Activated CD4-positive, alpha-beta T cell treated with anti-CD3 and anti-CD28 coated beads, Interleukin-10, Interleukin-2, amounts not matched to agents 100 ng/mL and 50 ng/mL, durations not matched to agents 16 hours and 8 hours (primary cell): ENCODE results near the gene OTOGL.
"Not testable (repeated sequence)": the region's sequence is repeated elsewhere in the genome, so short reads cannot be mapped to it uniquely, and the experiment has no call there.

Source experiments
- DNase-seq: peaks from one replicate; pipeline ENCODE4 v3.0.0-alpha.2; 2020

Gene OTOGL

GRCh38 chr12:80282761-80283160, 183.4 kb downstream of the OTOGL start:
- no peak for DNase-seq

DNA sequence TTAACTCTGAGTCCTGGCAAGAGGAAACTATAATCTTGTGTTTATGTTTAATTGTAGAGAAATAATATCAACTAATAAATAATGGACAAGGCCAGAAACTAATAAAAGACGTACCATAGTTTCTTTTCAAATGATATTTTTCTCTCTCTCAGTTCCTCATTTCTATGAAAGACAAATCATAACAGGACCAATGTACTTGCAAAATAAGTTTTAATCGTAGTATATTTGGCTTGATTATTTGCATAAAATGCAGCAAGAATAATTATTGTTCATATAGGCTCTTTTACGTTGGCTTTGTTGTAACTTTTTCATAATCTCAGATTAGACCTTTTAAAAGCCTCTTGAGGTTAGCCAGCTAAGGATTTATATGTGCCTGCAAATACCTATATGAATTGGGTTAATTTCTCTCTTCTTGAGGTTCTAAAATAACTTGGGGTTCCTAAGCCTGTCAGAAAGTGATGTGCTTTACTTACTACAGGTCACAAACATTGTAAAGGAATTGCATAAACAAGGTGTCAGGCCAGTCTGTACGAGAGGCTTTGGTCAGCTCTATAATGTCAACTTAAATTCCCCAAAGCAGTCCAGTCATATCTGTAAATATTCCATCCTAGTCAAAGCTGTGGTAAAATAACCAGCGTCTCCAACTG, 191.9 kb downstream of the OTOGL start:
- no peak for DNase-seq

- DNase-seq = no peak
Observed at GRCh38 chr12:80293347-80293746, 194.0 kb downstream of the OTOGL start.

GRCh38 chr12:80293759-80294158, 194.4 kb downstream of the OTOGL start:
- no peak for DNase-seq

- DNase-seq = no peak
Observed at GRCh38 chr12:80299219-80299618, 199.9 kb downstream of the OTOGL start.

- DNase-seq = peak; percentile 26
Observed at GRCh38 chr12:80299976-80300375, 200.6 kb downstream of the OTOGL start.

- not testable (repeated sequence) for DNase-seq
Observed at GRCh38 chr12:80307436-80307835, 208.1 kb downstream of the OTOGL start.

DNA sequence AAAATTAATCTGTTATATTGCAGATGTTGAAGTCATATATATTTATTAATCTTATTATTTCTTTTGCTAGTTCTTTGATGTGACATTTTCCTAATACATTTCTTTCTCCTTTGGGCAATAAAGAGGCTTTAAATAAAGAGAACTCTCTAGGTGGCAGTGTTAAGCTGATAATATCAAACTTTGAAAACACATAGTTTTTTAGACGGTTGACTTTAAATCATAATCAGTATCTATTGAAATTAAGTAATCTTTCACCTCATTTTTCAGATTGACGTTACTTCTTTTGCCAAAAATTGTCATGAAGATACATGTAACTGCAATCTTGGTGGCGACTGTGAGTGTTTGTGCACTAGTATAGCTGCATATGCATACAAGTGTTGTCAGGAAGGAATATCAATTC, 213.9 kb downstream of the OTOGL start:
- DNase-seq = no peak

DNA sequence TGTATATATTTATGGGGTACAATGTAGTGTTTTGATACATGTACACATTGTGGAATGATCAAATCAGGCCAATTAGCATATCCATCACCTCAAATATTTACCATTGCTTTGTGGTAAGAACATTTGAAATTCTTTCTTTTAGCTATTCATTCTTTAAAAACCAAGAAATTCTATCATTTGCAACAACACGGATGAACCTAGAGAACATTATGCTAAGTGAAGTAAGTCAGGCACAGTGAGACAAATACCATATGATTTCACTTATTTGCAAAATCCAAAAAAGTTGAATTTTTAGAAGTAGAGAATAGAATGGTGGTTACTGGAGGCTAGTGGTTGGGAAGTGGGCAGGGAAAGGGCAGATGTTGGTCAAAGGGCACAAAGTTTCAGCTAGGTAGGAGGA, 215.4 kb downstream of the OTOGL start:
- no peak for DNase-seq

GRCh38 chr12:80316222-80316621, 216.9 kb downstream of the OTOGL start:
- no peak for DNase-seq

DNA sequence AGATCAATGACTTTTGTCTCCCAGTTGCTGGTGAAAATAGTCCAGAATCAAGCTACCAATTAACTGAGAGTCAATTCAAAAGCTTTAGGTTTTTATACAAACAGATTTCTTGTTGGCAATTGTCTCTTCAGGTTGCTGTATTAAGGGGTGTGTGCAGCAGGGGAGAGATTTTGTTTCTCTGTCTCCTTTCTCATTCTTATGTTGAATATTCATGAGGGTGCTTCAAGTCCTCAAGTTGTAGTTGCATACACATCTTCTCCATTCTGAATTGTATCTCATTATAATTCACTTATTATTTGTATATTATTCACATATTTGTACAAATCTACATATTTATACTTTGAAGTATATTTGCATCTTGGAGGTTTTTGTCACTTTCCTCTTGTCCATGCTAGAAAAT, 218.0 kb downstream of the OTOGL start:
- DNase-seq = no peak

GRCh38 chr12:80317899-80318298, 218.6 kb downstream of the OTOGL start:
- no peak for DNase-seq

- DNase-seq = no peak
Observed at GRCh38 chr12:80320121-80320678, 220.9 kb downstream of the OTOGL start.

GRCh38 chr12:80321653-80322052, 222.3 kb downstream of the OTOGL start:
- no peak for DNase-seq

DNA sequence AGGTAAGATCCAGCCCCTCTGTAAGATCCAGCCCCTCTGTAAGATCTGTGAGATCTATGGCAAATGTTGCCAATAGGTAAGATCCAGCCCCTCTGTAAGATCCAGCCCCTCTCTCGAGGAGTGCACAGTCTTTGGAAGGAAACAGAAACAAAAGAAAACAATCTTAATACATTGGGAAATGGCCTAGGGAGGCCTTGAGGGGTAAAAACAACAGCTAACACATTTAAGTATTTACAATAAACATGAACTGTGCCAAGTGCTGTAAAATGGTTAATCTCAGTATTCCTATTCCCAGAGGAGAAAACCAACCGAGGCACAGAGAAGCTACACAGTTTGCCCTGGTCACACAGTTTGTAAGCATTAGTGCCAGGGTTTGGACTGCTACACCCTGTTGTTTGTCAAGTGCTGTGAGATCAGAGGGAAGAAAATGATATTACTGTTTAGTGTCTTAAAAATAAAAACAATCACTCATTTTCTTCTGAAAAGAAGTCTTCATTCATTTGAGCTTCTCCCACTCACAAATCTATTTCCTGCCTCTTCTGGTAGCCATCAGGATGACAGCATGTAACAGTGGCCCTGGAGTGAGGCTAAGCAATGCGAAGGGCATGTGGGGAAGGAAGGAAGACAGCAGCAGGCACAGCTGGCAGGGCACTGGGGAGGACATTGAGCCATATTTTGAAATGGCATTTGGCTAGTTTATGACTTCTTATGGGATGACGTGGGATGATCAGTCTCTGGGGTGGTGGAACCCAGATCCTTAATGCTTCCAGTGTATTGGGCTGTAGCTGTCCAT, 226.0 kb downstream of the OTOGL start:
- DNase-seq = no peak

DNA sequence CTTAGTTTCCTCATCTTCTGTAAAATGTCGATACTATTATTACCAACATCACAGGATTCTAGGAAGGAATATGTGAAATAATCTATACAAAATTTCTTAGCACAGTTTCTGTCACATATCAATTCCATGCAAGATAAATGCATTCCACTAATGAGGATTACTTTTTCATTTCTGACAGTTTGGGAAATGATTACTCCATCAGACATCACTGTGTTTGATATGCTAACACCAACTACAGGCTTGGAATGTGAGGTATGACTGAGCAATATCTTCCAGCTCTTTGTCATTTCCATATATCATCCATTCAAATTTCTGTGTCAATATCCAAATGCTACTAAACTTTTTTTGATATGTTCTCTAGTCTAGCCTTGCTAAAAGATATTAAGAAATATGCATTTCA, 233.5 kb downstream of the OTOGL start:
- DNase-seq = no peak

DNA sequence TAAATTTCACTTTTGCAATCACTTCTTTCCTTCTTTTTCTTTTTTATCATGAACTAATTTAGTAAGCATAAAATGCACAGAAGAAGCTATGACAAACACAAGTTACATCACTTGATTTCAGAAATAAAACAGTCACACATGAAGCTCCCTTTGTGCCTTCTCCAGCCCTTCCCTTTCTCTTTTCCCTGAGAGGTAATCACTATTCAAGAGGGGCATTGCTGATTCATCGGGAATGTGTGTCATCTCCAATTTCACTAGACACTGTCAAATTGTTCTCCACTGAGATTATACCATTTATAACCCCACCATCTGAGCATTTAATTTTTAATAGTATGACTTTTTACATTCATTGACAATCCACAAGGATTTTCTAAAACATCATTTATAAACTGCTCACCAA, 253.1 kb downstream of the OTOGL start:
- DNase-seq = no peak

GRCh38 chr12:80353254-80353653, 253.9 kb downstream of the OTOGL start:
- no peak for DNase-seq

DNA sequence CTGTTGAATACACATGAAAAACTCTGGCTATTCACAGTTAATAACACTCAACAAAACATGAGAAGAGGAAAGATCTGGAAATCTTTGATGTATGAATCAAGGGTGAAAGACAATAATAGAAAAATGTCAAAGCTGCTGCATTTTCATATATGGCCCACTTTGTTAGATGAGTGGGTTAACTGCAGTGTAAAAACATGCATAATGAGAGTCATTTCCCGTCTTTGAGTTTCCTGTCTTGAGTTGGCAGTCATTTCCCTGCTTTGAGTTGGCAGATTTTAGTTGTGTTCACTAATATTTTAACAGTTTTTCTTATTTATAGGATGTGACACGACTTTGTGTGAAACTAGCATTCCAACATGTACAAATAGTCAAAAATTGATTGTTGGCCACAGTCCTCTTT, 256.8 kb downstream of the OTOGL start:
- DNase-seq = peak; percentile 59

GRCh38 chr12:80359703-80360102, 260.4 kb downstream of the OTOGL start:
- no peak for DNase-seq

GRCh38 chr12:80364056-80364455, 264.7 kb downstream of the OTOGL start:
- no peak for DNase-seq

- no peak for DNase-seq
Observed at GRCh38 chr12:80373666-80374065, 274.3 kb downstream of the OTOGL start.

GRCh38 chr12:80374615-80375014, 275.3 kb downstream of the OTOGL start:
- DNase-seq = no peak

GRCh38 chr12:80377140-80377794, 277.9 kb downstream of the OTOGL start:
- DNase-seq = no peak
